K562 (cell line): ENCODE data around the gene AGPAT2. TPM values are rescaled to one million over a fixed set of nuclear protein-coding genes. Genes with fewer than 3 reads are reported as not detected.

Experiments used
- ARID3A ChIP-seq: IDR thresholded peaks from 2 replicates; pipeline ENCODE4 v1.6.1; 2012; ENCODE audit warnings: low read depth, low read length, improper control_type of control experiment, borderline replicate concordance
- CEBPG ChIP-seq, 3 experiments: fragments of 200-800 bp in 1 of 3; sonication (Bioruptor generic) in 1 of 3; sonication (generic) in 1 of 3; formaldehyde crosslinking in 1 of 3; IDR thresholded peaks in 2 of 3; conservative IDR thresholded peaks in 1 of 3; 2 replicates each; pipeline versions ENCODE4 v1.6.1 to v1.8.0; 2016 to 2022; ENCODE audit warnings: missing compliant biosample characterization in 2 of 3, missing genetic modification characterization in 2 of 3, mild to moderate bottlenecking in 1 of 3, missing genetic modification reagents in 1 of 3
- DPF2 ChIP-seq: fragments of 450-650 bp; IDR thresholded peaks from 2 replicates; pipeline ENCODE4 v1.6.1; 2016
- HMBOX1 ChIP-seq: sonication (generic); IDR thresholded peaks from 2 replicates; pipeline ENCODE4 v1.6.1; 2016
- IRF1 ChIP-seq: sonication (generic); formaldehyde crosslinking; IDR thresholded peaks from 2 replicates; pipeline ENCODE4 v1.8.0; 2022; ENCODE audit warnings: missing genetic modification reagents, mild to moderate bottlenecking, borderline replicate concordance
- MBD2 ChIP-seq: sonication (generic); IDR thresholded peaks from 2 replicates; pipeline ENCODE4 v1.6.1; 2016; ENCODE audit warnings: low read depth, borderline replicate concordance
- NELFE ChIP-seq: IDR thresholded peaks from 2 replicates; pipeline ENCODE4 v1.6.1; 2011; ENCODE audit warnings: mild to moderate bottlenecking; ENCODE audit not compliant: insufficient read depth, insufficient read length
- NFATC3 ChIP-seq: fragments of 450-650 bp; IDR thresholded peaks from 2 replicates; pipeline ENCODE4 v1.6.1; 2017; ENCODE audit warnings: mild to moderate bottlenecking
- PRMT5 ChIP-seq: sonication (generic); formaldehyde crosslinking; IDR thresholded peaks from 2 replicates; pipeline ENCODE4 v1.5.0; 2020; ENCODE audit warnings: missing genetic modification reagents
- RBM15 ChIP-seq: fragments of 200-400 bp; formaldehyde crosslinking; IDR thresholded peaks from 2 replicates; pipeline ENCODE4 v1.6.1; 2018; ENCODE audit warnings: mild to moderate bottlenecking, low read length, moderate library complexity; ENCODE audit not compliant: insufficient read depth
- RBM39 ChIP-seq: fragments of 200-400 bp; formaldehyde crosslinking; optimal IDR thresholded peaks from 2 replicates; pipeline ENCODE3; 2018; ENCODE audit warnings: low read depth, low read length
- SMARCE1 ChIP-seq: fragments of 450-650 bp; IDR thresholded peaks from 2 replicates; pipeline ENCODE4 v1.7.1; 2016; ENCODE audit warnings: mild to moderate bottlenecking
- SRSF3 ChIP-seq: fragments of 200-400 bp; formaldehyde crosslinking; IDR thresholded peaks from 2 replicates; pipeline ENCODE4 v1.6.1; 2016; ENCODE audit warnings: mild to moderate bottlenecking, low read length, moderate library complexity; ENCODE audit not compliant: insufficient read depth
- ZC3H11A ChIP-seq: IDR thresholded peaks from 2 replicates; pipeline ENCODE4 v1.6.1; 2012; ENCODE audit warnings: low read depth, low read length, improper control_type of control experiment
- ZNF41 ChIP-seq: fragments of 250-450 bp; sonication (Bioruptor Pico); conservative IDR thresholded peaks from 2 replicates; pipeline ENCODE4 v1.4.0; 2020; ENCODE audit warnings: mild to moderate bottlenecking
- ZNF449 ChIP-seq: fragments of 250-450 bp; sonication (Bioruptor Pico); IDR thresholded peaks from 2 replicates; pipeline ENCODE4 v1.8.0; 2022; ENCODE audit warnings: moderate library complexity, mild to moderate bottlenecking, inconsistent platforms
- ZNF609 ChIP-seq: sonication (generic); formaldehyde crosslinking; IDR thresholded peaks from 2 replicates; pipeline ENCODE4 v1.8.1; 2023; ENCODE audit warnings: missing genetic modification reagents, mild to moderate bottlenecking, borderline replicate concordance
- polyA plus RNA-seq, 8 experiments: library from polyadenylated mRNA; depleted of rRNA in 4 of 8; stranded (reverse) in 5 of 8; unstranded in 3 of 8; fragments of >200 nt; fragmentation: Nextera tagmentation in 2 of 8; fragmentation: Illumina TruSeq in 1 of 8; extraction: Ambion mirVana in 2 of 8; extraction: Trizol in 1 of 8; gene quantifications; 2 replicates each; pipeline versions ENCODE4 v1.2.1 to v1.2.3, GENCODE V29; 2011 to 2014; ENCODE audit warnings: inconsistent platforms in 1 of 8, missing spikeins in 1 of 8
- total RNA-seq, 7 experiments: library from RNA; depleted of rRNA in 6 of 7; stranded (reverse); fragments of >200 nt in 6 of 7; fragmentation: Illumina TruSeq in 2 of 7; extraction: Trizol in 2 of 7; gene quantifications; 2 replicates each; pipeline versions ENCODE4 v1.2.1 to v1.2.3, GENCODE V29; 2011 to 2021; ENCODE audit warnings: low replicate concordance in 1 of 7

AGPAT2 gene
- total and polyA plus RNA-seq, 9 of the 15 experiments (the other 6 are each of a cell fraction or from before 2014, with no cell fraction given): 0.13 to 54.5 (median 23.9) TPM

GRCh38 chr9:136673975-136674785 is 13.1 kb downstream of the AGPAT2 start (continued):
- TF ChIP-seq CEBPG (CRISPR knock-in tag; IDR thresholded peaks at IDR 0.05): no peak
- TF ChIP-seq CEBPG (tag; conservative IDR thresholded peaks at IDR 0.05 in 1 of 2, IDR thresholded peaks at IDR 0.05 in 1 of 2): no peak
- TF ChIP-seq IRF1: no peak
- no peak for TF ChIP-seq NELFE
- peak; percentile 19 for TF ChIP-seq RBM39
- no peak for TF ChIP-seq ZNF609
- no peak for TF ChIP-seq ARID3A
- no peak for TF ChIP-seq RBM15
- no peak for TF ChIP-seq SMARCE1
- no peak for TF ChIP-seq PRMT5 (CRISPR knock-in tag)
- no peak for TF ChIP-seq NFATC3
- no peak for TF ChIP-seq ZNF449 (CRISPR knock-in tag)
- TF ChIP-seq SRSF3: no peak
- no peak for TF ChIP-seq ZNF41
- TF ChIP-seq DPF2: no peak
- no peak; the same call in 1 of the 2 replicates for TF ChIP-seq MBD2
- TF ChIP-seq ZC3H11A: no peak
- no peak for TF ChIP-seq HMBOX1
